BE2C (cell line): ENCODE data around the gene UBE2E3.
A peak's percentile ranks its signal among the peaks of the same experiment; 100 is the strongest.

Experiments
- DNase-seq: peaks from one replicate; pipeline ENCODE4 v3.0.0-alpha.2; 2020
- H3K27me3 ChIP-seq: fragments of 250-450 bp; sonication (Bioruptor Pico); 2 replicates; pipeline ENCODE4 v1.5.1; 2020; ENCODE audit warnings: mild to moderate bottlenecking
- H3K36me3 ChIP-seq: fragments of 250-450 bp; sonication (Bioruptor Pico); 2 replicates; pipeline ENCODE4 v1.5.1; 2020; ENCODE audit warnings: mild to moderate bottlenecking
- H3K4me1 ChIP-seq: fragments of 250-450 bp; sonication (Bioruptor Pico); 2 replicates; pipeline ENCODE4 v1.5.1; 2020
- H3K4me3 ChIP-seq: 2 replicates; pipeline ENCODE4 v1.5.1; 2011; ENCODE audit warnings: low read depth, low read length
- H3K9me3 ChIP-seq: fragments of 250-450 bp; sonication (Bioruptor Pico); 2 replicates; pipeline ENCODE4 v1.5.1; 2020
- TF ChIP-seq, protein P1 (sequence below): IDR thresholded peaks from 2 replicates; pipeline ENCODE4 v1.5.1; 2012; ENCODE audit warnings: mild to moderate bottlenecking, low read depth, low read length

UBE2E3 gene

GRCh38 chr2:181054843-181055242 is 74.4 kb downstream of the UBE2E3 start:
- Histone ChIP-seq H3K36me3 (no peaks in the 10 kb centered on the region), H3K4me1 (no peaks in the 10 kb centered on the region), H3K4me3 (no peak overlapping the region), H3K27me3 (no peaks in the 10 kb centered on the region), H3K9me3 (no peaks in the 10 kb centered on the region)
- TF ChIP-seq, protein P1, sequence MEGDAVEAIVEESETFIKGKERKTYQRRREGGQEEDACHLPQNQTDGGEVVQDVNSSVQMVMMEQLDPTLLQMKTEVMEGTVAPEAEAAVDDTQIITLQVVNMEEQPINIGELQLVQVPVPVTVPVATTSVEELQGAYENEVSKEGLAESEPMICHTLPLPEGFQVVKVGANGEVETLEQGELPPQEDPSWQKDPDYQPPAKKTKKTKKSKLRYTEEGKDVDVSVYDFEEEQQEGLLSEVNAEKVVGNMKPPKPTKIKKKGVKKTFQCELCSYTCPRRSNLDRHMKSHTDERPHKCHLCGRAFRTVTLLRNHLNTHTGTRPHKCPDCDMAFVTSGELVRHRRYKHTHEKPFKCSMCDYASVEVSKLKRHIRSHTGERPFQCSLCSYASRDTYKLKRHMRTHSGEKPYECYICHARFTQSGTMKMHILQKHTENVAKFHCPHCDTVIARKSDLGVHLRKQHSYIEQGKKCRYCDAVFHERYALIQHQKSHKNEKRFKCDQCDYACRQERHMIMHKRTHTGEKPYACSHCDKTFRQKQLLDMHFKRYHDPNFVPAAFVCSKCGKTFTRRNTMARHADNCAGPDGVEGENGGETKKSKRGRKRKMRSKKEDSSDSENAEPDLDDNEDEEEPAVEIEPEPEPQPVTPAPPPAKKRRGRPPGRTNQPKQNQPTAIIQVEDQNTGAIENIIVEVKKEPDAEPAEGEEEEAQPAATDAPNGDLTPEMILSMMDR = no peak
- no peak for DNase-seq

- no peaks in the 10 kb centered on the region for H3K9me3 ChIP-seq
- no peaks in the 10 kb centered on the region for H3K4me1 ChIP-seq
- H3K27me3 ChIP-seq = no peaks in the 10 kb centered on the region
- no peak overlapping the region for H3K4me3 ChIP-seq
- DNase-seq = peak; percentile 16
- no peaks in the 10 kb centered on the region for H3K36me3 ChIP-seq
- TF ChIP-seq, protein P1 = peak; percentile 59
These were observed 78.2 kb downstream of the UBE2E3 start for GRCh38 chr2:181058378-181059269.

- Histone ChIP-seq H3K4me3 (no peak overlapping the region), H3K4me1 (no peaks in the 10 kb centered on the region), H3K9me3 (no peaks in the 10 kb centered on the region), H3K36me3 (no peaks in the 10 kb centered on the region), H3K27me3 (no peaks in the 10 kb centered on the region)
- no peak for DNase-seq
- TF ChIP-seq, protein P1 = no peak
These were observed 83.3 kb downstream of the UBE2E3 start for GRCh38 chr2:181063696-181064095.

- Histone ChIP-seq H3K4me1 (no peaks in the 10 kb centered on the region), H3K9me3 (no peaks in the 10 kb centered on the region), H3K36me3 (no peaks in the 10 kb centered on the region), H3K4me3 (no peak overlapping the region), H3K27me3 (no peaks in the 10 kb centered on the region)
- DNase-seq = no peak
- TF ChIP-seq, protein P1 = no peak
These were observed 85.1 kb downstream of the UBE2E3 start for GRCh38 chr2:181065458-181065857.

DNA sequence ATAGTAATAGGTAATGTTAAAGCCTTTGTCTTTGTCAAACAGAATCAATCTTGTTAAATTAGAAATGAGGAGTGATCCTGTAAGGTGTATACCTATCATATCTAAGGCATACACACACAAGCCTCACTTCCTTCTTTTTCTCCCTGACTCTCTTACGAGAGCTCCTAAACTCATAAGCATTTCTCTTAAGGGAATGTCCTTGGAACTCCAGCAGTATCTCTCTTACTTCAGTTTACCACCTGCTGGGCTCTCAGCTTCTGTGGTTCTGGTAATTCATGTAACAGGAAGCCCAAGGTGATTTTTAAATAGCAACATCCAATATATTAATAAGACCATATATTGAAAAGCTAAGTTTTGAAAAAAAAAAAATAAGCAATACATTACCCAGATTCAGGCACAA is 85.9 kb downstream of the UBE2E3 start:
- H3K36me3 ChIP-seq = no peaks in the 10 kb centered on the region
- H3K4me3 ChIP-seq = no peak overlapping the region
- DNase-seq = no peak
- H3K9me3 ChIP-seq = no peaks in the 10 kb centered on the region
- no peaks in the 10 kb centered on the region for H3K4me1 ChIP-seq
- no peaks in the 10 kb centered on the region for H3K27me3 ChIP-seq
- TF ChIP-seq, protein P1 = no peak

- Histone ChIP-seq H3K9me3 (no peaks in the 10 kb centered on the region), H3K36me3 (no peaks in the 10 kb centered on the region), H3K4me1 (no peaks in the 10 kb centered on the region), H3K4me3 (no peak overlapping the region), H3K27me3 (no peaks in the 10 kb centered on the region)
- no peak for DNase-seq
- TF ChIP-seq, protein P1 = no peak
These were observed 89.9 kb downstream of the UBE2E3 start for GRCh38 chr2:181070119-181070835.
